Transverse colon (tissue), 3 donors: ENCODE measurements around the gene INPP4B.

Experiments
- CTCF ChIP-seq, 5 experiments: fragments of 200-600 bp in 3 of 5; fragments of 450-650 bp in 2 of 5; sonication (generic) in 3 of 5; IDR thresholded peaks; 1 replicate in 2 of 5; 2 replicates in 3 of 5; pipeline ENCODE4 v1.5.1; 2016 to 2017; ENCODE audit warnings: antibody characterized with exemption in 5 of 5, inconsistent platforms in 3 of 5, mild to moderate bottlenecking in 2 of 5, moderate library complexity in 1 of 5
- POLR2A ChIP-seq: fragments of 450-650 bp; IDR thresholded peaks from one replicate; pipeline ENCODE4 v1.6.1; 2016; ENCODE audit warnings: antibody characterized with exemption, mild to moderate bottlenecking, moderate library complexity

- TF ChIP-seq CTCF (IDR thresholded peaks at IDR 0.05) (no peak), POLR2A (no peak)
Measured at GRCh38 chr4:142377342-142378091, 468.6 kb downstream of the INPP4B start.
